ENCODE results near the gene RPS2.
"Not testable (repeated sequence)": the region's sequence is repeated elsewhere in the genome, so short reads cannot be mapped to it uniquely, and the experiment has no call there.

RPS2 gene

DNA sequence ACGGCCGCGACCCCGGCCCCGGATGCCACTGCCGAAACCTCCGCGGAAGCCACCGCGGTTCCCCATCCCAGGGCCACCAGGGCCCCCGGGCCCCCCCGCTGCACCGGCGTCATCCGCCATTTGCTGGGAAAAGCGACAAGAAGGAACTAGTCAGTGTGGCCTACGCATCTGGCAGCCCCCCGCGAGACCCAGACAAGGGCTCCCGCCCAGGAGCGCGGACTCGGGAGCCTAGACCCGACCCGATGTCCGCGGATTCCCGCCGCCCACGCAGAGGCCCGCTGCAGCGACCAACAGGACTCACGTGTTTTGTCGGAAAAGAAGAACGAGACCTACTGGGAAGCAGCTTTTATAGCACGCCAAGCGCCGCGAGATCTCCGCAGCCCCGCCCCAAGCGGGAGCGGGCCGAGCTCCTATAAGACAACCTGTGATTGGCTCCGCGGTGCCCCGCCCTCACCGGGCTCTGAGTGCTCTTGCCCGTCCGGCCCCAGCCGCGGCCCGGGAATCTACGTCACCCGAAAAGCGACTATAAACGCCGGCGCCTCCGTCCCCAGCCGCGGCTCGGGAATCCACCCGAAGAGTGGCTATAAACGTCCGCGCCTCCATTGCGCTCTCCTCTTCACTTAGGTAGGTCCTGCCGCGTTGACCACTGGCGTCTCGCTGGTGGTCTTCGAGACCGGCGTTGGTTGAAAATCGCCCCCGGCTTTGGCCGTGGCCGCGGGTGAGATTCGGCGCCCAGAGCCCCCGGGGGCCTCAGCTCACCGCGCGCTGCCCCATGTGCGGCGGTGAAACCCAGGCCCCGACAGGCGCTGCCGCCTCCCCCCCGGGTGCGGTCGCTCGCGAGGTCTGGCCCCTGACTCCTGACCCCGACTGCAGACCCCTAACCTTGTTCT, at the start of gene RPS2:
RPS2 (minus strand) TSS at position 321 of the 890 bp plus-strand sequence; CDS start at position 120, 201 bp downstream.
- Histone ChIP-seq H3K4me3 (ENCODE audit: low read depth, low read length) (peak within 1 kb of the TSS; percentile 82), H3K27me3 (ENCODE audit: insufficient read depth, low read depth, severe bottlenecking) (no peaks in the 10 kb centered on the region), H3K9me3 (ENCODE audit: severe bottlenecking) (no peaks in the 10 kb centered on the region), H3K27ac (peak within 1 kb of the TSS; percentile 92), H3K36me3 (peaks cover 43% of the 10 kb centered on the region)
- TF ChIP-seq, protein P1, sequence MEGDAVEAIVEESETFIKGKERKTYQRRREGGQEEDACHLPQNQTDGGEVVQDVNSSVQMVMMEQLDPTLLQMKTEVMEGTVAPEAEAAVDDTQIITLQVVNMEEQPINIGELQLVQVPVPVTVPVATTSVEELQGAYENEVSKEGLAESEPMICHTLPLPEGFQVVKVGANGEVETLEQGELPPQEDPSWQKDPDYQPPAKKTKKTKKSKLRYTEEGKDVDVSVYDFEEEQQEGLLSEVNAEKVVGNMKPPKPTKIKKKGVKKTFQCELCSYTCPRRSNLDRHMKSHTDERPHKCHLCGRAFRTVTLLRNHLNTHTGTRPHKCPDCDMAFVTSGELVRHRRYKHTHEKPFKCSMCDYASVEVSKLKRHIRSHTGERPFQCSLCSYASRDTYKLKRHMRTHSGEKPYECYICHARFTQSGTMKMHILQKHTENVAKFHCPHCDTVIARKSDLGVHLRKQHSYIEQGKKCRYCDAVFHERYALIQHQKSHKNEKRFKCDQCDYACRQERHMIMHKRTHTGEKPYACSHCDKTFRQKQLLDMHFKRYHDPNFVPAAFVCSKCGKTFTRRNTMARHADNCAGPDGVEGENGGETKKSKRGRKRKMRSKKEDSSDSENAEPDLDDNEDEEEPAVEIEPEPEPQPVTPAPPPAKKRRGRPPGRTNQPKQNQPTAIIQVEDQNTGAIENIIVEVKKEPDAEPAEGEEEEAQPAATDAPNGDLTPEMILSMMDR (IDR thresholded peaks at IDR 0.05; ENCODE audit: low read depth, low read length), result no peak
- DNase-seq, result peak; percentile 99

DNA sequence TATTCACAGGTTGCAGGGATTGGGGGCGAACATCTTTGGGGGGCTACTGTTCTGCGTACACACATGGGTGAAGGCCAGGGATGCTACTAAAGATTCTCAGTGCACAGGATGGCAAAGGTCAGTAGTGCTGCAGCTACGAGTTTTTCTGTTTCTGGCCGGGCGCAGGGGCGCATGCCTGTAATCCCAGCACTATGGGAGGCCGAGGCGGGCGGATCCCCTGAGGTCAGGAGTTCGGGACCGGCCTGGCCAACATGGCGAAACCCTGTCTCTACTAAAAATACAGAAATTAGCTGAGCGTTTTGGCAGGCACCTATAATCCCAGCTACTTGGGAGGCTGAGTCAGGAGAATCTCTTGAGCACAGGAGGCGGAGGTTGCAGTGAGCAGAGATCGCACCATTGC, 48.9 kb upstream of the RPS2 start:
- H3K27ac ChIP-seq, result no peak overlapping the region
- H3K27me3 ChIP-seq (ENCODE audit: insufficient read depth, low read depth, severe bottlenecking), result no peaks in the 10 kb centered on the region
- H3K36me3 ChIP-seq, result peaks cover 4% of the 10 kb centered on the region
- TF ChIP-seq, protein P1 (IDR thresholded peaks at IDR 0.05; ENCODE audit: low read depth, low read length), result no peak
- H3K9me3 ChIP-seq (ENCODE audit: severe bottlenecking), result no peaks in the 10 kb centered on the region
- DNase-seq, result no peak
- H3K4me3 ChIP-seq (ENCODE audit: low read depth, low read length), result no peak overlapping the region

DNA sequence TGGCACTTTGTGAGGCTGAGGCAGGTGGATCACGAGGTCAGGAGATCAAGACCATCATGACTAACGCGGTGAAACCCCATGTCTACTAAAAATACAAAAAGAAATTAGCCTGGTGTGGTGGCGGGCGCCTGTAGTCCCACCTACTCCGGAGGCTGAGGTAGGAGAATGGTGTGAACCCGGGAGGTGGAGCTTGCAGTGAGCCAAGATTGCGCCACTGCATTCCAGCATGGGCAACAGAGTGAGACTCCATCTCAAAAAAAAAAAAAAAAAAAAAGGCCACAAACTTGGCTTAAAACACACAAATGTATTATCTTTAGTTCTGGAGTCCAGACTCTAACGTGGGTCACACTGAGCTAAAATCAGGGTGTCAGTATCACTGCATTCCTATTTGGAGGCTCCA, 47.1 kb upstream of the RPS2 start:
- H3K27ac ChIP-seq; H3K27me3 ChIP-seq (ENCODE audit: insufficient read depth, low read depth, severe bottlenecking); H3K9me3 ChIP-seq (ENCODE audit: severe bottlenecking); DNase-seq; H3K4me3 ChIP-seq (ENCODE audit: low read depth, low read length): not testable (repeated sequence)
- H3K36me3 ChIP-seq, result peaks cover 18% of the 10 kb centered on the region

DNA sequence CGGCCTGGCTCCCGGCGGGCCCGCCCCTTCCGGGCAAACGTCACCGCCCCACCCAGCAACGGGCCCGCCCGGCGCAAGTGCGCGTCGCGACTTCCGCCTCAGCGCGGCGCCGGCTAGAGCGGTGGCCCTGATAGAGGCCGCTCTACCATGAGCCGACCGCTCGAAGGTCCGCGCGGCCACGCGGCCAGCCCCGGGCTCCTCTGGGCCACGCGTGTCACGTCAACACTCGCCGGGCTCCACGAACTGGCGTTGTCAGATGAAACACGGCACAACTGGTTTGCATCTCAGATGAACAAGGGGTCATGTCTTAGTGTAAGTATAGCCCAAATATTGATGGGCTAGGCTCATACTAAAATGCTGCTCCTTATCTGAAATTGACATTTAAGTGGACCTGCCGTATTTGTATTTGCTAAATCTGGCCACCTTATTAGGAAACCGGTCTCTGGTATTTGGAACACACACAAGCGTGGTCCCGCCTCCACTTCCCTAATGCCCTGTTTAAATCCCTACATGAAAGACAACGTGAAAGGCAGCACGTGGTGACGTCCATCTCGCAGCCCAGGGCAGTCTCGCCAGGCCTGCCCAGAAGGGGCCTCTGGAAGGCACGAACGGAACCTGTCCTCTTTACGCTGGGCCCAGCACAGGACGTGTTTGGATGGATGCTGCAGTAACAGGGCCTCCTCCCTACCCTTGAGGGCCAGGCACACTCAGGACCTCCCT, 45.3 kb upstream of the RPS2 start, which contains the start of gene ZNF598:
ZNF598 (minus strand) TSS at position 31 of the 720 bp plus-strand sequence.
- peak within 1 kb of the TSS; percentile 73 for H3K4me3 ChIP-seq (ENCODE audit: low read depth, low read length)
- H3K36me3 ChIP-seq, result peaks cover 29% of the 10 kb centered on the region
- DNase-seq, result peak; percentile 79
- TF ChIP-seq, protein P1 (IDR thresholded peaks at IDR 0.05; ENCODE audit: low read depth, low read length), result no peak
- H3K27ac ChIP-seq, result peak within 1 kb of the TSS; percentile 86
- H3K27me3 ChIP-seq (ENCODE audit: insufficient read depth, low read depth, severe bottlenecking), result no peaks in the 10 kb centered on the region
- H3K9me3 ChIP-seq (ENCODE audit: severe bottlenecking), result no peaks in the 10 kb centered on the region

DNA sequence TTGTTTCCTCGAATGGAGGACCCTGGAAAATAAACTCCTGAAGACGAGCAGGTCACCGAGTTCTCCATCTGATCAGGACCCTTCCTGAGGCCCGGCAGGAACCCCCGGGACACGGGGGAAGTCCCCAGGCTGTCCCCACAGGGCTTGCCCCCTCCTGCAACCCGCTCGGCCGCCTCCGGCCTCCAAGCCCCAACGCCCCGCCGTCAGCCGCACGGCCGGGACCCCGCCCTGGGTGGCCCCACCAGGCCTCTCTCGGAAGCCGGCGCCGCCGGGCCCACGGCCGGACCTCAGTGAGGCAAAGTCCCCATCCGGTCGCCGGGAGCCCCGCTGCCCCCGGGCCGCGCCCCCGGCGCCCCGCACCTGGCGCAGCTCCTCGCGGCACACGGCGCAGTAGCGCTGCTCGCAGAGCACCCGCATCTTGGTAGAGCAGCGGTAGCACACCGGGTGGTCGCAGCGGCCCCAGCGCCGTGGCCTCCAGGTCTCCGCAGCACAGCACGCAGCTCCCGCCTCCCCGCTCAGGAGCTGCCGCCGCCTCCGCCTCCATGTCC, 44.6 kb upstream of the RPS2 start:
- TF ChIP-seq, protein P1 (IDR thresholded peaks at IDR 0.05; ENCODE audit: low read depth, low read length), result no peak
- H3K9me3 ChIP-seq (ENCODE audit: severe bottlenecking), result no peaks in the 10 kb centered on the region
- H3K4me3 ChIP-seq (ENCODE audit: low read depth, low read length), result peak overlapping the region; percentile 73
- H3K27me3 ChIP-seq (ENCODE audit: insufficient read depth, low read depth, severe bottlenecking), result no peaks in the 10 kb centered on the region
- DNase-seq, result no peak
- peak overlapping the region; percentile 86 for H3K27ac ChIP-seq
- peaks cover 36% of the 10 kb centered on the region for H3K36me3 ChIP-seq

Data from WERI-Rb-1 (cell line).